ENCODE results near the gene ARMC9.

ARMC9 gene

DNA sequence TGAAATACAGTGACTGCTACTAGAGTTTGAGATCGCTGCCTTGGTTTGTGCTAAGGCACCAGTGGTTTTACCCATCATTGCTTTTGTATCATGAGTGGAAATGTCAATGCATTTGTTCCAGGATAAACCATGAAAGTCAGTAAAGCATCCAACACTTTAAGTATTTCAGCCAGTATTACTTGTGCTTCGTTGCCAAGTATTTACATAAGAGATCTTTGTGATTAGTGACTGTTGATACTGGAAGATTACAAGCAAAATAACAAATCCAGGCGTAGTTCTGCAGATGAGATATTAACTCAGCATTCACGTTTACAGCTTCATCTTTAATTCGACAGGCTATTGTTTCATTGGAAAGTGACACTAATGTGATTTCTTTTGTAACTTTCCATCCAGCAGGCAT lies 106.8 kb downstream of the ARMC9 start:
- in situ Hi-C loops (cut with MboI; ENCODE audit: low sequenced_read_pairs): no loop called here

DNA sequence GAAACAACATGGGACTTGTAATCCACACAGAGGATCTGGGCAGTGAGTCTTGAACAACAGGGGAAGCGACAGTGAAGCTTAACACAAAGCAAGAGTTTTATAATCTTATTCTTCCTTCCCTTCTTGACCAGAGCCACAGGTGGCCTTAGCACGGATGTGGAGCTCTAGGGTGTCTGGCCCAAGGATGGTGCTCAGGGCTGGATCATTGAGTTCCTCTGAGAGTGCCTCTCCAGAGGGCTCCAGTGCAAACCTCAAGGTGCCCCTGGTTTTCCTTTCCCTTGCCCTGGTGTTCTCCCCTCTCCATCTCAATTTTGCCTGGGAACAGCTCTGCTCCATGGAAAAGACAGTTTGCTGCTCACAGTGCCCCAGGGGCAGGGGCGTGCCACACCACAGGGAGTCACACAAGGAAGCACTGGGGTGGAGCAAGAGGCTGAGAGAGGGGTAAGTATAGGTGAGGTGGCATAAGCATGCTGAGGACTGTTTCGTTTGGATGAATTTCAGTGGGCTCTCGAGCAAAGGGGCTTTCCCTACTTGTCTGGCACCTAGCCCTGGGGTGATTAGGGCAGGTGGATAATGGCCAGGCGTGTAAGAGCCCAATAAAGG lies 108.5 kb downstream of the ARMC9 start:
- in situ Hi-C loops (cut with MboI; ENCODE audit: low sequenced_read_pairs): no loop called here

DNA sequence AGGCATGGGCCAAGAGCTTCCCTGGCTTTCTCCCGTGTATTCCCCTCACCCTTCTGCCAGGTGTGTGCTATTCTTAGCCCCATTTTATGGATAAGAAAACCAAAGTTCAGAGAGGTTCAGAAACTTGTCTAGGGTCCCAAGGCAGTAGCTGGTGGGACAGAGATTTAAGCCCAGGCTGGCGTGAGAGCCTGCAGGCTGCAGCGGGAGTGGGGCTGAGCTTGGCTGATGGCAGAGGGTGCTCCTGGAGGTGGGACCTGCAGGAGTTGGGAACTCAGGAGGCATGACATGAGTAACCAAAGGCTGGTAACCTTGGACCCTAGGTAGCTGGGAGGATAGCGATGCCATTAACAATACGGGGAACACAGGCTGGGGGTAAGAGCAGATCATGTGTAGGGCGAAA lies 109.8 kb downstream of the ARMC9 start:
- in situ Hi-C loops (cut with MboI; ENCODE audit: low sequenced_read_pairs): no loop called here

GRCh38 chr2:231308631-231309428 lies 110.4 kb downstream of the ARMC9 start:
- in situ Hi-C loops (cut with MboI; ENCODE audit: low sequenced_read_pairs): no loop called here

DNA sequence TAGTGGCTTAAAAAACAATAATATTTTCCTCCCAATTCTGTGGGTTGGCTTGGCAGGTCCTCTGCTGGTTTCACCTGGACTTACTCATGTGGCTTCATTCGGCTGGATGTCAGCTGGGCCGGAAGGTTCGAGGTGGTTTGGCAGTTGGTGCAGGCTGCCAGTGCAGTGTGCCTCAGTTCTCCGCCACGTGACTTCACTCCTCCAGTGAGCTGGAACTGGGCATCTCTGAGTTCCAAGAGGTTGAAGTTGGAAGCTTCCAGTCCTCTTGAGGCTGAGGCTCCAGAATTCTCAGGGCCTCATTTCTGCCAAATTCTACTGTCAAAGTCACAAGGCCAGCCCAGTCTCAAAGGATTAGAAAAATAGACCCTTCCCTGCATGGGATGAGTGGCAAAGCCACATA lies 113.6 kb downstream of the ARMC9 start:
- in situ Hi-C loops (cut with MboI; ENCODE audit: low sequenced_read_pairs): no loop called here

GRCh38 chr2:231315896-231316295 lies 117.5 kb downstream of the ARMC9 start:
- in situ Hi-C loops (cut with MboI; ENCODE audit: low sequenced_read_pairs): no loop called here

- in situ Hi-C loops (cut with MboI; ENCODE audit: low sequenced_read_pairs): no loop called here
Observed at GRCh38 chr2:231317579-231317978, 119.1 kb downstream of the ARMC9 start.

DNA sequence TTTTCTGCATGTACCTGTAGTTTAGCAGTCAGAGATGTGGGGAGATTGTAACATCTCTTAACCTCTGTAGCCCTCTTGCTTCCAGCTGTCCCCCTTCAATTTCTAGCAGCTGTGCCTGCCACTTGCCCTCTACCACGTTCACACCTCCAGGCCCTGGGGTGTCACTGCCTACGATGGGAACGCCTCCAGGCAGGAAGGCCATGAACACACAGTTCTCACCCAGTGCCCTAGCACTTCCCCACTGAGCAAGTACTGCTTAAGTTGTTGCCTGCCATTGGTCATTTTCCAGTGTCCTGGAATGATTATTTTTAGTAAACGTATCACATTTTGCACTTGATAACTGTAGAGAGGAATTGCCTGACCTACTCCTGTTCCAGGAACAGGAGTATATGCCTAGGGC lies 120.0 kb downstream of the ARMC9 start:
- in situ Hi-C loops (cut with MboI; ENCODE audit: low sequenced_read_pairs): no loop called here

GRCh38 chr2:231318954-231319353 lies 120.5 kb downstream of the ARMC9 start:
- in situ Hi-C loops (cut with MboI; ENCODE audit: low sequenced_read_pairs): no loop called here

- in situ Hi-C loops (cut with MboI; ENCODE audit: low sequenced_read_pairs): no loop called here
Observed at GRCh38 chr2:231319867-231320266, 121.4 kb downstream of the ARMC9 start.

DNA sequence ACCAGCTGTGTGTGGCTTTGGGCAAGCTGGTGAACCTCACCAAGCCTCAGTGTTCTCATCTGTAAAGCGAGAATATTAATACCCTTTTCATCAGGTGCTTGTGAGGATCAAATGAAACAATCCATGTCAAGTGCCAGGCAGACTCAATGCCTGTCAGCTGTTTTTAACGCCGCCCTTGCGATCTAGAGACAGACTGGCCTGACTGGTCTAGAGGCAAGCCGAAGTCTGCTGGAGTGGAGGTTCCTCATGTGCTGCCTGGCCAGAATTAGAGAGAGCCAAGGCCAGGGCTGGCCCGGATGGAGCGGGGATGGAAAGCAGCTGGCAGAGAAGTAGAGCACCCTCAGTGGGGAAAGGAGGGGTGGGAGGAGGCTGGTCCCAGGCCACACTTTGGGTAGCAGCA lies 122.6 kb downstream of the ARMC9 start:
- in situ Hi-C loops (cut with MboI; ENCODE audit: low sequenced_read_pairs): no loop called here

DNA sequence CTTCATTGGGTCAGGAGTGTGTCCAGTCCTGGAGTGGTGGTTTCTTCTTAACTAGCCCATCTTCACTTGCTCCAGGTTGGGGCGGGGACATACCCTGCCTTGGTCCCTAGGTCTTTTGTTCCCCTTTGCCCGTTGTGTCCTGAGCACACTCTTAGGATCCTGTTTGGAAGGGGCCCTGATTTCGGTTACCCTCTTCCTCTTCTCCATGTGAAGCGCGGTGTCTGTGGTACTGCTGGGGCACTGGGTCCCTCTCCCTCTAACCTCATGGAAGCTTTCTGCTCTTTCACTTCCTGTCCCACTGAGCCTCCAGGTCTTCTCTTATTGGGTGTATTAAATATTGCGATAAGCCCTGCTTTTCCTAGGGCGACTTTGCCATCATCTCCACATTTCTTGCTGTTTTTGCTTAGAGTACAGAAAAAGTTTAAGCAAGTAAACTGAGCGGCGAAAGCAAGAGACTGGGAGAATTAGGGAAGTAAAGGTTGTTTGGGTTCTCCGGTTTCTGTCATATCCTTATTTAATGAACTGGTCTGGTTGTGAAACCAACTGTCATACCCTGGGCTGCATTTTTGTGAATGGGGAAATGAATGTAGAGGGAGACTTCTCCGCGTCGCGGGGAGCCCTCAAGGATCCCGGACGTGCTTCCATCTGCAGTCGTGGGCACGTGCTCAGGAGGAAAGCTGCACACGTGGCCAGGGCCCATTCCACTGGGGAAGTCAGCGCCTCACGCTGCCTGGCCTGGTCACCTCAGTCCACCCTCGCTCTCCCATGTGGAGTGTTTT lies 123.3 kb downstream of the ARMC9 start:
- in situ Hi-C loops (cut with MboI; ENCODE audit: low sequenced_read_pairs): no loop called here

GRCh38 chr2:231323316-231323715 lies 124.9 kb downstream of the ARMC9 start:
- in situ Hi-C loops (cut with MboI; ENCODE audit: low sequenced_read_pairs): no loop called here

DNA sequence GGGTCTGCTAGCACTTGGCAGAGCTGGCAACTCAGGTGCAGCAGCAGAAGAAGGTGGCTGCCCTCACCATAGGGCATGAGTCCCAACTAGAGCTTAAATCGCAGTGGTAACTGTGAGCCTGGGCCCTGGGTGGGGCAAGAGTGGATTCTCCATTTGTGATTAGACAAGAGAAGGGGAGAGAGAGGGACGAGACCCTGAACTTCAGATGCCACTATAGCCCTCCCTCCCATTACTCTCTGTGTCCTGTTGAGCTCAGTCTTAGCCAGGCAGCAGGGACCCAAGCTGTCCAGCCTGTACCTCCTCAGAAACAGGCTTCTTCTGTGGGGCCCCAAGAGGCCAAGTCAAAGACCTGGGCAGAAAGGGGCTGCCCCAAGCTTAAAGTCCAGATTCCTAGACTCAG lies 127.4 kb downstream of the ARMC9 start:
- in situ Hi-C loops (cut with MboI; ENCODE audit: low sequenced_read_pairs): no loop called here

DNA sequence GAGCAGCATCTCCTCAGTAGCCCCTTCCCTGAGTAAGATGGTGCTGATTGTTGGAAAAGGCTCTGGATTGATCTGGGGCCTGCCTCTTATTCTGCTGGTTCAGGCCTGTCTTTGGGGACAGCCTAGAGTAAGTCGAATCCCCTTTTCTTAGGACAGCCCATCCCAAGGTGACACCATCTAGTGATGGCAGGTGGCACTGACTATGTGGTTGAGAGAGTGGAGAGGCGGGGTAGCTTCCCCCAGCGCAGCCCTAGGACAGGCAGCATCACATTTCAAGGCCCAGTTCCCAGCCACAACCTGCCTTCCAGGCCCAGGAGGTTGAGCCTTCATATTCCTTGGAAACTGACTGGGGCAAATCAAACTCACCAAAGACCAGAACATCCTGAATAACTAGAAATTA lies 128.0 kb downstream of the ARMC9 start:
- in situ Hi-C loops (cut with MboI; ENCODE audit: low sequenced_read_pairs): no loop called here

- in situ Hi-C loops (cut with MboI; ENCODE audit: low sequenced_read_pairs): no loop called here
Observed at GRCh38 chr2:231330311-231330710, 131.9 kb downstream of the ARMC9 start.

DNA sequence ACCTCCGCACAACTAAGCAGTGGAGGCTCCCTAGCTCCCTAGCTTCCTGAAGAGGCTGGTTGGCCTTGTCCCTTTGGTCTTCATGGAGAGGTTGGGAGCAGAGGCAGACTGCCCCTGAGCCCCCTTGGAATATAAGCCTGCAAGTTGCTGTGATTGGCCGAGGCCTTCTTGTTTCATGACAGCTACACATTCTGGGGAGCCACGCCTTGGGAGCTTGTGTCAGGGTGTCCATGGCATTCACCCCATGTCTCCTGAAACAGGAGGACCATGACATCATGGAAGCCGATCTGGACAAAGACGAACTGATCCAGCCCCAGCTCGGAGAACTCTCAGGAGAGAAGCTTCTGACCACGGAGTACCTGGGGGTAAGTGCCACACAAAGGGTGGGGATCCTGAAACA lies 133.1 kb downstream of the ARMC9 start:
- in situ Hi-C loops (cut with MboI; ENCODE audit: low sequenced_read_pairs): no loop called here

DNA sequence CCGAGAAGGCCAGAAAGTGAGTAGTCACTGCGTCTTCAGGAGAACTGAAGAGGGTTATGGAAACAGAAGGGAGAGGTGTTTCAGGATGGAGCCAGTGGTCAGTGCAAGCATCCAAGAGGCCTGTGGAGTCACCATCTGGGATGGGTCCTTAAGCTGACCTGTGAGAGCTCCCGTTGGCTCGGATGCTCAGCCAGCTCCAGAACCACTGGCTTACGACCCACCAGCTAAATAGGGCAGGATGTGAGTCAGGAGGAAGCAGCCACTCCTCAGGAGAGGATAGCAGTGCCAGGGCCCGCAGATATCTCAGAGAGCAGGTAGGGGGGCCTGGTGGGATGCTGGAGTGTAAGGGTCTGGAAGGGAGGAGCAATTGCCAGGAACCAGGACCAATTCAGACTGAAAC lies 134.0 kb downstream of the ARMC9 start:
- in situ Hi-C loops (cut with MboI; ENCODE audit: low sequenced_read_pairs): no loop called here

- in situ Hi-C loops (cut with MboI; ENCODE audit: low sequenced_read_pairs): no loop called here
Observed at GRCh38 chr2:231332872-231333500, 134.6 kb downstream of the ARMC9 start.

DNA sequence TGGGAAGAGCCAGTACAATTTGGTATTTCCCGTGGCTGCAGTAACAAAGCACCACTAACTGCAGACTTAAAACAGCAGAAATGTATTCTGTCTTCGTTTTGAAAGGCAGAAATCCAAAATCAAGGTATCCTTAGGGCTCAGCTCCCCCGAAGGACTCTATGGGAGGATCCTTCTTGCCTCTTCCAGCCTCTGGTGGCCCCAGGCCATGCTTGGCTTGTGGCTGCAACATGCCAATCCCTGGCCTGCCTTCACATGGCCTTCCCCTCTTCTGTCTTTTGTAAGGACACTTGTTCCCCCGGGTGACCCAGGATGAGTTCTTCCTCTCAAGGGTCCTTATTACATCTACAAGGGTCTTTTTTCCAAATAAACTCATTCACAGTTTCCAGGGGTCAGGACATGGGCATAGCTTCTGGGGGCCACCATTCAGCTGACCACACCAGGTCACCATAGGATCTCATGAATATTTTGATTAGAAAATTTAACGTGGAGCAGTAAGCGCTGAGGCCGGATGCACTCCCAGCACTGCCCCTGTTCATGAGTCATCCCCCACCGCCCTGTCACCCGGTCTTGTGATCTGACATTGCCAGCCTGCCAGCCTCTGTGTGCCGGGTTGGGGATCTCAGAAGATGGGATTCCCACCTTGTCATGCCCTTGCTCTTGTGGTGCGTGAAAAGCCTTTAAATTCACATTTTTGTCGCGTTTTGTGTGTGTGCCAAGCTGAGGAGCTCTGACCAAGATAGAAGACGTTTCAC lies 135.9 kb downstream of the ARMC9 start:
- in situ Hi-C loops (cut with MboI; ENCODE audit: low sequenced_read_pairs): no loop called here

- in situ Hi-C loops (cut with MboI; ENCODE audit: low sequenced_read_pairs): no loop called here
Observed at GRCh38 chr2:231334981-231335380, 136.6 kb downstream of the ARMC9 start.
